HG03039 (cell line): ENCODE results near the gene NRSN2.
"Not testable (repeated sequence)": the region's sequence is repeated elsewhere in the genome, so short reads cannot be mapped to it uniquely, and the experiment has no call there.

ENCODE experiments used
- ATAC-seq: cut with Tn5 transposase; IDR thresholded peaks from one replicate; pipeline ENCODE4 v1.9.1; 2021; ENCODE audit warnings: mild to moderate bottlenecking, moderate library complexity; ENCODE audit not compliant: unreplicated experiment

NRSN2 gene

DNA sequence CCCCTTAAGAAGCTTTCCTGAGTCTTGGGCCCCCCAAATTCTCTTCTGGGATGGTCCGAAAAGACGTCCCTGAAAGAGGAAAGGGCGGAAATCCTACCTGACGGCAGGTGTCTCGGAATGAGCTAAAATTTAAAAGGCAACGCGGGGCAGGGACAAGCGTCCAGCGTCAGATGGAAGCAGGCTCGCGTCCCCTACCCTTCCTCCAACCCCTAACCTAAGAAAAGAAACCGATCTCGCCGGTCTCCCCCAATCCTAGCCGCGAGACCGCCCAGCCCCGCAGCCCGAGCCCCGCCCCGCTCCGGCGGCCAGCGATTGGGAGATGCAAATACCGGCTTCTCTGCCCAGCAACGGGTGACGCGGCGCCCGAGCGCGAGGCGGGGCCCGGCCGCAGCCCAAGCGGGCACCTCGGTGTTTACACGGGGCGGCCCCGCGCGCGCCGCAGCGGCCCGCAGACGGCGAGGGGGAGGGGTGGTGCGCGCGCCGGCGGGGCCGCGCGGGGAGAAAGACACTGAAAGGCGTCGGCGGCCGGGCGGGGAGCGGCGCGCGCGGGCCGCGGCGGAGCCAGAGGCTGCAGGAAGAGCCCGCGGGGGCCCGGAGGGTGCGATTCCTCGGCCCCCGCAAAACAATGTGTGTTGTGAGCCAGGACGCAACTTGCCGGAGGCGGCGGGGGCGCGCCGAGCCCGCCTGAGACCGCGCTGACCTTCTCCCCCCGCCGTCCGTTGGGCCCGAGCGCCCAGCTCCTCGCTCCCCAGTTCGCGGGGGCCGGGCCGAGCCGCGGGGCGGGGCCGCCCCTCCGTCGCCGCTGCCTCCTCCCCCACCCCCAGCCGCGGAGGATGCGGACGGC is 21.6 kb upstream of the NRSN2 start, which contains the start of gene SOX12:
Gene SOX12, plus strand, starts transcription at position 508 of the 844 bp plus-strand sequence. CDS start 373 bp downstream, outside the sequence.
- ATAC-seq = peak; percentile 71

DNA sequence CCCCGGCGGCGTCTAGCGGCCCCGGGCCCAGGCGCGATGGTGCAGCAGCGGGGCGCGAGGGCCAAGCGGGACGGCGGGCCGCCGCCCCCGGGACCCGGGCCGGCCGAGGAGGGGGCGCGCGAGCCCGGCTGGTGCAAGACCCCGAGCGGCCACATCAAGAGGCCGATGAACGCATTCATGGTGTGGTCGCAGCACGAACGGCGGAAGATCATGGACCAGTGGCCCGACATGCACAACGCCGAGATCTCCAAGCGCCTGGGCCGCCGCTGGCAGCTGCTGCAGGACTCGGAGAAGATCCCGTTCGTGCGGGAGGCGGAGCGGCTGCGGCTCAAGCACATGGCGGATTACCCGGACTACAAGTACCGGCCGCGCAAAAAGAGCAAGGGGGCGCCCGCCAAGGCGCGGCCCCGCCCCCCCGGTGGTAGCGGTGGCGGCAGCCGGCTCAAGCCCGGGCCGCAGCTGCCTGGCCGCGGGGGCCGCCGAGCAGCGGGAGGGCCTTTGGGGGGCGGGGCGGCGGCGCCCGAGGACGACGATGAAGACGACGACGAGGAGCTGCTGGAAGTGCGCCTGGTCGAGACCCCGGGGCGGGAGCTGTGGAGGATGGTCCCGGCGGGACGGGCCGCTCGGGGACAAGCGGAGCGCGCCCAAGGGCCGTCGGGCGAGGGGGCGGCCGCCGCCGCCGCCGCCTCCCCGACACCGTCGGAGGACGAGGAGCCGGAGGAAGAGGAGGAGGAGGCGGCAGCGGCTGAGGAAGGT is 20.8 kb upstream of the NRSN2 start:
- ATAC-seq = no peak

DNA sequence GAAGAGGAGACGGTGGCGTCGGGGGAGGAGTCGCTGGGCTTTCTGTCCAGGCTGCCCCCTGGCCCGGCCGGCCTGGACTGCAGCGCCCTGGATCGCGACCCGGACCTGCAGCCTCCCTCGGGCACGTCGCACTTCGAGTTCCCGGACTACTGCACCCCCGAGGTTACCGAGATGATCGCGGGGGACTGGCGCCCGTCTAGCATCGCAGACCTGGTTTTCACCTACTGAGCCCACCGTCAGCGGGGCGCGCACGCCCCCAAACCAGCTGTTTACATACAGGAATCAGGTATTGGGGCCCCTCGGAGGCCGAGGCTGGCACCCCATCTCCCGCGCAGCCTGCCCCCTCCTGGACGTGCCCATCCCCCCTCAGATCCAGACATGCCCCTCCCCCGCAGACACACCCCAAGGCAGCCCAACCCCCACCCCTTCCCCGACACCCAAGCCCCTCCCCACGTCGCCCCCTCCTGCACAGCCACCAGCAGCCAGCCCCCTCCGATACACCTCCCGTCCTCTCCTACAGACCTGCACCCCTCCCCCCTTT is 20.2 kb upstream of the NRSN2 start:
- no peak for ATAC-seq

DNA sequence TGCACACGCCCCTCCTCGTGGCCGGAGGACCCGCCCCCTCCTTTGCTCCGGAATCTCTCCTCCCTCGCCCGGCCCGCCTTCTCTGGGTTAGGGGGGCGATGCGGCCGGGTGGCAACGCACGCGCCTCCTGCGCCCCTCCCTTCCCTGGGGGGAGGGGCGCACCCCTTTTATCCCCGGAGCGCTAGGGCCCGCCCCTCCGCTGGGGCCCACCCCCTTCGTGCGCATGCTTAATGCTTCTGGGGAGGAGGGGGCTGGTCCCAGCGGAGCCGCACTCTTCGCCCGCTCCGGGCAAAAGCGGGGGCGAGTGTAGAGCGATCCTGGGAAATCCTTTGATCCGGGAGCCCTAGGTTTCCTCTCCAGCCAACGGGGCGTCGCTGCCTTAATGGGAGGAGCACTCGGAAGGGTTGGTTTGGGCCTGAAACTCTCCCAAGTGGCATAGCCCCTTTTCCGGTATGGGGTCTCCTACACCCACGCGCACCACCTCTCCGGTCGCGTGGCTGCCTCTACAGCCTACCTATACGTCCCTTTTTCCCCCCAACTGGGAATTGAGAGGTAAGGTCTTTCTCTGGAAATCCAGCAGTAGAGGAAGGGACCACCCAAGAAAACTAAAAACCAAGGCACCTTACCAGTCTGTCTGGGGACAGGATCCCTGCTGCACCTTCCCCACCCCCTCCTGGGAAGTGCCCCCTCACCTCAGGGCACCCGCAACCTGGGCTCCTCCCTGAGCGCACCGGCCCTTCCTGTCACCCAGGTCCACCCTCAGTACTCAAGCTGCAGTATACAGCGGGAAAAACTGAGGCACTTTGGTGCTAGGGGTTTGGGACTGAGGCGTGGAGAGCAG is 19.5 kb upstream of the NRSN2 start:
- ATAC-seq = peak; percentile 19

DNA sequence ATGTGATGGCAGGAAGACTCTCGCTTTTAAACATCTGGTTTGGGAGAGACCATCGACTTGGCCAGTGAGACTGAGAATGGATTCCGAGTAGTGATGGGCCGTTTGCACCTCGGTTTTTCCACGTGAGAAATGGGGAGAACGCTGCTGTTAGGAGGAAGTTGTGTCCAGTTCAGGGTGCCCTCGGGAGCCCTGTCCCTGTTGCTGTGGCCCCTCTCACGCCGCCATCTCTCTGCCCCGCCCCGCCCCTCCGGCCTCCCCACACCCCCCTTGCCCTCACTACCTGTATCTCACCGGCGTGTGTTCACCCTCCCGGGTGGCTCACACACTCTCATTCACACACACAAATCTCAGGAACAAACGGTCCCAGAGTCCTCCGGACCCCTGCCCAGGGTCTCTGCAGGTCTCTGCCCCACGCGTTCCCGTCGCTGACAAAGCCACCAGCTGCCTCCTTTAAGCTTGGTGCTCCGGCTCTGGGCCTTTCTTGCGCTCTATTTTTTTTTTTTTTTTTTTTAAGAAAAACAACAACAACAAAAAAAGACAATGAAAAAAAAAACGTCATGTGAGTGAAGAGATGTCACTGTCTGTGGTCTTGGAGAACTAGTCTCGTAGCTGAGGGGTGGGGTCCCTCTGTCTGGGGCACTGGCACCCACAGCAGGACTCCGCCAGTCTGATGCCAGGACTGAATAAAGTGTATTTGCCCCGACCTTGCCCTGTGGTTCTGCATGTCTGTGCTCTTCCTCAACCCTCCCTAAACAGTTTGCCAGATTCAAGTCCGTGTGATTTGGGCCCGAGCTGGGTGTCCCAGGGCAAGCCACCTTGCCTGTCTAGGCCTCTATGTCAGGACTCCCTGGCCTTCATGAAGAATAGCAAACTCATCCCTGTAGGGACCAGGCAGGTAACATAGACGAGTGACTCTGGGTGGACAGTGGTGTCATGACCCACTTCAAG is 18.6 kb upstream of the NRSN2 start:
- no peak for ATAC-seq

DNA sequence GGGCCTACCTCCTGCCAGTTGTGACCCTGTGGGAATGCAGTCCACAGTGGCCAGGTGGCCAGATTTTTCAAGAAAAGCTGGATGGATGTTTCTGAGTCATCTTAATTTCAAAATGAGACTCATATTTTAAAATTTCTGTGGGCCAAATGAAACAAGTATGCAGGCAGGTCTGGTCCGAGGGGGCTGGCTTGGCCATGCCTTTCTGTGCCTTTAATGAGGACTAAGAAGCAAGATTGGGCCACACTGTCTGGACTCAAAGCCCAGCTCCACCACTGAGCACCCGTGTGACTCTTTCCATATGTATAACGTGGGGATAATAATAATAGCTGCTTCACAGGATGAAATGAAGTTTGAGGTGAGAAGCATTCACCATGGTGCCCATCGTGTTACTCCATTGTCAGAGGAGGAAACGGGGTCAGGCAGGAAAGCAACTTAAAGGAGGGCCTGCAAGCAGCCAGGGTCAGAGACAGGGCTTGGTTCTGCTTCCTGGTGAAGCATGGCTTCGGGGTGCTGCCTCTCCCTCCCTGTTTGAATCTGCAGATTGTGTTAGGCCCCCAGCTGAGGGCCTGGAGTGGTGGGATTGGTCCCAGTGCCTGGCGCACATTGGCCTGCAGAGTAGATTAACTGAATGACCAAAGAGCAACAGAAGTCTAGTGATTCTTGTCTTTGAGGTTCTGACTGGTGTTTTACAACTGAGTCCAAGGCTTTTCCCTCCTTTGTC is 17.8 kb upstream of the NRSN2 start:
- no peak for ATAC-seq

DNA sequence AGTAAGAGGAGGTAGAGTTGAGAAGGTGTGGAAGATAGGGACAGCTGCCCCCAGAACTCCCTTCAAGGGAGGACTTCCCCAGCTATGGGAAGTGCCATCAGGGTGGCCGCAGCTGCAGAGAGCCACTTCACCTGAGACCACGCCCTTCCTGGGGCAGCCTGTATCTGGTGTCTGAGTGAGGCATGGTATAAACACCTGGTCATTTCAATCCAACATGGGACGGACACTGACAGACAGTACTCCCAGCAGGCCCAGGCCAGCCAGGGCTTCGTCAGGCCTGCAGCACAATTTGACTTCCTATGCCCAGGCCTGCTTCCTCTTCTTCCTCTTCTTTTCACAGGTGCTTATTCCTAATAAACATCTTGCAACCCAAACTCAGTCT is 17.1 kb upstream of the NRSN2 start:
- ATAC-seq = no peak

DNA sequence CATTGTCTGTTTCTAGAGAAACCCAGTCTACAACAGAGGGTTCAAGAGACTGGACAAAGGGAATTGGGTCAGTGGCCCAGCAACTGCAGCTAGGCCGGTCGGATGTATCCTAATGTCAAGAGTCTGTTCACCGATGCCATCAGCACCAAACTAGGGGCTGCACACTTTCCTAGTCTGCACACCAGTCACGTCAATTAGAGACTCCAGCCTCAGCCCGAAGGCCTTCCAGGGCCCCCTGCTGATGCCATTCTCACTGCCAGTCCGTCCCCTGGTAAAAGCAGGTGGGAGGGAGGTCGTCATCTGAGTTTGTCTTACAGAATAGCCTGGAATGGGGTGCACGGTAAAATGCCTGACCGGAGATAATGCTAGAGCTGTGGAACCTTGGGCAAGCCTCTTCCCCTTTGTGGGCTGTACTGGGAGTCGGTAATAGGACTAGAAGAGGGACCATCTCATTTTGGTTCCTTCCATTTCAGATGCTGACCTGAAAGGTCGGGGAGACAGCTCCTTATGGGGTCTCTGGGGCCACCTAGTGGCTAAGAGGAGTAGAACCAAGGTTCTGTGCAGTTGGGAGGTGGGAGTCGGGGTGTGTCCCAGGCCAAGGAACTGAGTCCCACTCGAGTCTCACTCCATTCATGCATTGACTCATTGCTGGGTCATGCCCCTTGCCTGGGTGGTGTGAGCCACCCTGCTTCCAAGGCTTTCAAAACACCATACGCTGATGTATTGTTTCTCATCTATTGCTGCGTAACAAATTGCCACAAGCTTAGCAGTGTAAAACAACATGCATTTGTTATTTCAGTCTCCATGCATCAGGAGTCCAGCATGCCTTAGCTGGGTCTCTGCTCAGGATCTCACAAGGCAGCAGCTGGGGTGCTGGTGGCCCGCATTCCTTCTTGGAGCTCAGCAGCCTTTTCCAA is 16.4 kb upstream of the NRSN2 start:
- no peak for ATAC-seq

DNA sequence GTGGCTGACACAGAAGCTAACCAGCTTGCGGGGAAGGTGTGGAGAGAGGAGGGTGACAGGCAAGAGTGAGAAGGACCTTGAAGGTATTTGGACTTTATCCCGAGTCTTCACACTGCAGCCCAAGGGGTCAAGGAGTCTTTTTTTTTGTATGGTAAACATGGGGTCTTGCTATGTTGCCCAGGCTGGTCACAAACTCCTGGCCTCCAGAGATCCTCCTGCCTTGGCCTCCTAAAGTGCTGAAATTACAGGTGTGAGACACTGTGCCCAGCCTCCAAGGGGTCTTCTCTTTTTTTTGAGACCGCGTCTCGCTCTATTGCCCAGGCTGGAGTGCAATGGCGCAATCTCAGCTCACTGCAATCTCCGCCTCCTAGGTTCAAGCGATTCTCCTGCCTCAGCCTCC is 12.3 kb upstream of the NRSN2 start:
- no peak for ATAC-seq

DNA sequence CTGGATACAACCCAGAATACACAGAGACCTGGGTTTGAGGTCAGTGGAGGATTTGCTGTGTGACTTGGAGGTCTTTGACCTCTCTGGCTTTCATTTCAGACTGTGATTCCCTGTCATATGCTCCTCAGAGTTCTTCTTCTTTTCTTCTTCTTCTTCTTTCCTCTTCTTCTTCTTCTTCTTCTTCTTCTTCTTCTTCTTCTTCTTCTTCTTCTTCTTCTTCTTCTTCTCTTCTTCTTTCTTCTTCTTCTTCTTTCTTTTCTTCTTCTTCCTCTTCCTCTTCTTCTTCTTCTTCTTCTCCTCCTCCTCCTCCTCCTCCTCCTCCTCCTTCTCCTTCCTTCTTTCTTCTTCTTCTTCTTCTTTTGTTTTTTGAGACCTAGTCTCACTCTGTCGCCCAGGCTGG is 10.9 kb upstream of the NRSN2 start:
- not testable (repeated sequence) for ATAC-seq

DNA sequence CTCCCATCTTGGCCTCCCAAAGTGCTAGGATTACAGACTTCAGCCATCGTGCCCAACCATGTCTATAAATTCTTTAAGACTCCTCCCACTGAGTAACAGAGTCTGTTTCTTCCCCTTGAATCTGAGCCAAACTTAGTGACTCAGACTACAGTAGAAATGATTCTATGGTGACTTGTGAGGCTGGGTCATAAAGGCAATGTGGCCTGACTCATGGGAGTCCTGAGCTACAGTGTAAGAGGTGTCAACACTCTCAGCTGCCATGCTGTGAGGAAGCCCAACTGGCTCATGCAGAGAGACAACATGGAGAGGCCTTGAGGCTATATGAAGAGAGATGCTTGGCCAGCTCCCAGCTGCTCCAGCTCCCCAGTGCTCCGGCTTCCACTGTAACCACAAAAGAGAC is 5.2 kb upstream of the NRSN2 start:
- no peak for ATAC-seq

DNA sequence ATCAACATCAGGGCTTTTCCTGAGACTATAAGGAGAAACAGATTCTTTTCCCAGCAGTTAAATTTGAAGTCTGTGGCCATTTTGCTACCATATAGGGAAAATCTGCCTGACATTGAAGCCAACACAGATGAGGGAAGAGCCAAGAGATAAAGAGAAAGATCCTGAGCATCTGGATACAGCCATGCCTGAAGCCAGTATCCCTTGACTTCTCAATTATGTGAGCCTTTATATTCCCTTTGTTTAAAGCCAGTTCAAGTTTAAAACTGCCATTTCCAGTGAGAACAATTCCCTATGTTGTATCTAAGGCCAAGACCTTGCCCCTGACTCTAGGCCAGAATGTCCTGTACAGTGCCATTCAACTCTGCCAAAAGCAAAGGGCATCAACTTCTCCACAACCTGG is 3.8 kb upstream of the NRSN2 start:
- ATAC-seq = no peak

DNA sequence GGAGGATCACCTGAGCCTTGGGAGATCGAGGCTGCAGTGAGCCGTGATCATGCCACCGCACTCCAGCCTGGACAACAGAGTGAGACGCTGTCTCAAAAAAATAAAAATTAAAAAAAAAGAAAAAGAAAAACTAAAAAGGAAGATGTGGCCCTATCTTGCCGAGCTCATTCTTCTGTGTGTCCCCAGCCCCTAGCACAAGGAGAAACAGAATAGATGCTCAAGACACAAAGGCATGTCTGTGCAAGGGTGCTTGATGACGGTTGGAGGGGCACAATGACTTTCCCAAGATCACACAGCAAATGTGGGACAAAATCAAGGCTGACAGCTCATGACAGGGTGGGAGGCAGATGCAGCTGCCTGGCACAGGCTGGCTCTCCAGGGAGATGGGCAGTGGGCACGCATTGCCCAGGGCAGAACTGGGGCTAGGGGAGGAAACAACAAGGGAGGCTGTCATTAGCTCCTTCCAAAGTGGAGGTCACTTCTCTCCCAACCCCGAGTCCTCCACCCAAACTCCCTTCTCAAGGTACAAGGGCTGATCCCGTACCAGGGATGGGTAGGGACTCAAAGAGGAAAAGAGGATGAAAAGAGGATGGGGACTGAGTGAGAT is 775 bp upstream of the NRSN2 start:
- no peak for ATAC-seq

DNA sequence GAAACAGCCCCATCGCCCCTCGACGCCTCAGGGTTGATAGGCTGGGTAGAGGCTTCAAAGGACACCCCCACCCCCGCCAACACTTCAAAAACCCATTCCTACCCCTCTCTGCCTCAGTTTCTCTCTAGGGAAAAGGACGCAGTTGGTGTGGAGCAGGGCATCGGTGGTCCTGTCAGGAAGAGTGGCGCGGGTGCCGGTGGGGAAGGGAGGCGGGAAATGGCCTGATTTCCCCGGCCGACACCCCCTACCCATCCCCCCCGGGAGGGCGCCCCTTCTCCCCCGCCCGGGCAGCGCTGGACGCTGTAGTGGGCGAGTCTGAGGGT is 367 bp downstream of the NRSN2 start:
- peak; percentile 0 for ATAC-seq

DNA sequence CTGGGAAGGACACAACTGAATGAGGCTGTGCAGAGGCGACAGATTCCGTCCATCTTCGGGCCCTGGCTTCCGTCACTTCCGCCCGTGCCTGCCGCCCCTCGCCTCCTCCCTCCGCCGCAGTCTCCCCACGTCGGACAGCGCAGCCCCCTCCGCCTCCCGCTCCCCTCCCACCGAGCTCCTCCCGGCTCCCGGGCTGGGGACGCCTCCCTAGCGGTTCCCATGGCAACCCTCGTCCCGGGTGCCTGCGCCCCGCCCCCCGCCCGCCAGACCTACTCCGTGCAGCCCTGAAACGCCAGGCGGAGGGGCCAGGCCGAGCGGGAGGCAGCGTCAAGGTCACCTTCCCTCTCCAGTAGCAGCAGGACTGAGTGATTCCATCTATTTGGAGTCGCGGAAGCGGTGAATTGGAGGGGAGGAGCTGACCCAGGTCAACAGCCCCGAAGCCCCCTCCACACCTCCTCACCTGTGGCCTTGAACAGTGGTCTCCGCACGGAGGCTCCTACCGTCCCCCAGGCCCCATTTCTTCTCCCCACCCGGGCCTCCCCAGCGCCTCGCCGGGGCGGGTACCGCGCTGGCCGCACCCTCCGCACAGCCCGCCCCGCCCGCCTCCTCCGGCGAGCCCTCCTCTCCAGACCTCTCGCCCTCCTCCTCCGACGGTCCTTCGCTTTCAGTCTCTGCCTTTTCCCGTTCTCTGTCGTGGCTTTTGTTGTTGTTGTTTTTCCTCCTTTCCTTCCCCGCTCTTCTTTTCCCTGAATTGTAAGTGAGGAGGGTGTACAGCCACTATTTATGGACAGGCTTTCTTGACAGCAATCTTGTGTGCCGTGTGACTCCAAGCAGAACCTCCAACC is 951 bp downstream of the NRSN2 start:
- peak; percentile 78 for ATAC-seq

DNA sequence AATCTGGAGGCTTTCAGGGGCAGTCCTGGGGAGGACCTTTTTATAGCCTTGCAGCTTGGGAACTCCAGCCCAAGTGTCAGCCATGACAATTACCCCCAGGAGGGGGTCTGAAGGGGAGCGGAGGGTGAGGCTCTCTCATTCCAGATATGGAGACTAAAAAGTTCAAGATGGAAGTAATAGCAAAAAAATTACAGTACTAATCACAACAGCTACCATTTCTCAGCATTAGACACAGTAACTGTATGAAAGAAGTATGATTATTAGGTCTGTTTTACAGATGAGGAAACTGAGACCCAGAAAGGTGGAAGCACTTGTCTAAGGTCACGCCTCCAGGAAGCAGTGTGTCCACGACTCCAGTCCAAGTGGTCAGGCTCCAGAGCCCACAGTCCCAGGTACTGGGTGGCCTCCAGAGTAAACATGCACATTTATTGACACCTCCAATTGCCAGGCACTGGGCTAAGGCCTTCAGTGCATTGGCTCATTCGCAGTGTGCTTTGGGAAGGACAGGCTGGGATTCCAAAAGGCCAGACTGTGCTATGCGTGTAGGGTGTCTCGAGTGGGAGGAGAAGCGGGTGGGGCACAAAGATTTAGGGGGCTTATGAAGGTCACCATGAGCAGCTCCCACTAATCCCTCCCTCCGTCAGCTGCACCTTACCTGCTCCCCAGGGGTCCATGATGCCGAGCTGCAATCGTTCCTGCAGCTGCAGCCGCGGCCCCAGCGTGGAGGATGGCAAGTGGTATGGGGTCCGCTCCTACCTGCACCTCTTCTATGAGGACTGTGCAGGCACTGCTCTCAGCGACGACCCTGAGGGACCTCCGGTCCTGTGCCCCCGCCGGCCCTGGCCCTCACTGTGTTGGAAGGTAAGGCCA is 2.3 kb downstream of the NRSN2 start:
- ATAC-seq = no peak
